ENCODE measurements around the gene PRRX2. TPM values are rescaled to one million over a fixed set of nuclear protein-coding genes. Genes with fewer than 3 reads are reported as not detected.
"Not testable (repeated sequence)": the region's sequence is repeated elsewhere in the genome, so short reads cannot be mapped to it uniquely, and the experiment has no call there.

The PRRX2 gene
- total RNA-seq, 2 experiments from 2014 or later = 0.58 to 0.86 TPM

DNA sequence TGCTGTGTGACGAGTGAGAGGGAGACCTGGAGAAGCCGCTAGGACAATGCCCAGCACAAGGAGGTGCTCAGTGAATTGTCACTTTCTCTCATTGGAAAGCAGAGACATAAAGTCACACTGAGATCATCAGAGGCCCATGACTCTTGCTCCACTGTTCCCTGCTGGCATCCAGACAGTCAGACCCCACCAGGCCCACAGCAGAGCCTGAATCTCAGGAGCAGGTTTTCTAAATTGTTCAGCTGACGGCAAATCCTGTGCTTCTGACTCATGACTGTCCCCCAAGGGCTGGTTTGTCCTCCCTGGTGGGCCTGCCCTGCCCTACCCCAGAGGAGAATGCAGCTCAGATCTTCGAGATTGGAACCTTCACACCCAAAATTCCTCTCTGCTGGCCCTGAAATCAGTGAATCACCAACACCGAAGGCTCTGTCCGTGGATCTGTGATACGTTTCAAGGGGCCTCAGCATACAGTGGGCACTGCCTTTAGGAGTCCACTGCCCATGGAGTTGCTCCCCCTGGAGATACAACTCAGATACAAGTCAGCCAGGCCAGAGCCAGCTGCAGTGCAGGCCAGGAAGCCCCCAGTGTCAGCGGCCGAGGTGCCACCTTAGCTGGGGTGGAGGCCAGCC is 84.7 kb downstream of the PRRX2 start:
- ChIA-PET POLR2A (no interaction called here), CTCF (interaction anchor here (1.0 to 2.8 kb wide), 3 partner anchors 13 to 41 kb away, joined by 3 to 18 read pairs (median 7); no protein-coding TSS in a partner anchor)
- Mint-ChIP-seq H3K27me3 (peaks cover 4% of the 10 kb centered on the region), H3K36me3 (no peaks in the 10 kb centered on the region), H3K4me3 (no peak overlapping the region), H3K4me1 (ENCODE audit: low read depth) (peaks cover 9% of the 10 kb centered on the region), H3K27ac (no peak overlapping the region), H3K9me3 (no peaks in the 10 kb centered on the region)
- intact Hi-C loops (cut with micrococcal nuclease) = no loop called here
- no peak for DNase-seq

DNA sequence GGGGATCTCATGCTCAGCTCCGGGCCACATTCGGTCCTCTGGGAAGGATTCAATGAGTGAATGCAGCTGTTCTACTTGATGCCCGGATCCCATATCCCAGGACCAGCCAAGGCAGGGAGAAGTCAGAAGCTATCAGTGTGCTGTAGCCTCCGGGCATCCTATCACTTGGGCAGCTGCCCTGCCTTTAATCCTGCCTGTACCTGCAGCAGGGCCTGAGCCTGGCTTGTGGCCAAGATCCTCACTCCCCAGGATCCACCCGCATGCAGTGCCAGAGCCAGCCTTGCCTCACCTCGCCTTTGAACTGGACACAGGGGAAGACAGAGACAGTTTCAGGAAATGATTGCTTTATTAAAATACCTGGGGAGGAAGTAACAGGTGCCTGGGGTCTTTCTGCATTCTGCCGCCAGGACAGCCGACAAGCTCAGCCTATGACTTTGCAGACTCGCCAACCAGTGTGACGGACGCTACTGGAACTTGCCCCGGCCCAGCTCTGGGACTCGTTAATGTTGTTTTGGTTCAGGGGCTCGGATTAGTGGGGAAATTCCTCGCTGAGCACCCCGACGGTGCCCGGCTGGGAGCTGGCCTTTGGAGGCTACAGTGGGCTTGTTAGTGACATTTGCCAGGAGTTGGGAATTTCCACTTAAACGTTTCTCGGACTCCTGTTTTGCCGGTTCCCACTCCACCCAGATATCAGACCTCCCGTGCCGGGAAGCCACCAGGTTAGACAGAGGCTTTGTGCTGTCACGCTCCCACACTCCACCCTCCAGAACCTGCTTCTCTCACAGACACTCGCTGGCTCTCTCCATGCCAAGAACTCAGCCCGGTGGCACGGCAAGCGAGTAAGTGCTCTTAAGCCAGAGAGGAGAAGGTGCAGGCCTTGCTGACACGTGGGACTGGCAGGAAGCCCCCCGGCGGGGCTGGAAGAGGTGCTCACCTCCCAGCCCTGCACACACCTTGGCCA is 86.7 kb downstream of the PRRX2 start:
- CTCF ChIA-PET = interaction anchor here (1.8 kb wide), 2 partner anchors 25 to 32 kb away, joined by 5 to 7 read pairs; no protein-coding TSS in a partner anchor
- H3K4me3 Mint-ChIP-seq = no peak overlapping the region

DNA sequence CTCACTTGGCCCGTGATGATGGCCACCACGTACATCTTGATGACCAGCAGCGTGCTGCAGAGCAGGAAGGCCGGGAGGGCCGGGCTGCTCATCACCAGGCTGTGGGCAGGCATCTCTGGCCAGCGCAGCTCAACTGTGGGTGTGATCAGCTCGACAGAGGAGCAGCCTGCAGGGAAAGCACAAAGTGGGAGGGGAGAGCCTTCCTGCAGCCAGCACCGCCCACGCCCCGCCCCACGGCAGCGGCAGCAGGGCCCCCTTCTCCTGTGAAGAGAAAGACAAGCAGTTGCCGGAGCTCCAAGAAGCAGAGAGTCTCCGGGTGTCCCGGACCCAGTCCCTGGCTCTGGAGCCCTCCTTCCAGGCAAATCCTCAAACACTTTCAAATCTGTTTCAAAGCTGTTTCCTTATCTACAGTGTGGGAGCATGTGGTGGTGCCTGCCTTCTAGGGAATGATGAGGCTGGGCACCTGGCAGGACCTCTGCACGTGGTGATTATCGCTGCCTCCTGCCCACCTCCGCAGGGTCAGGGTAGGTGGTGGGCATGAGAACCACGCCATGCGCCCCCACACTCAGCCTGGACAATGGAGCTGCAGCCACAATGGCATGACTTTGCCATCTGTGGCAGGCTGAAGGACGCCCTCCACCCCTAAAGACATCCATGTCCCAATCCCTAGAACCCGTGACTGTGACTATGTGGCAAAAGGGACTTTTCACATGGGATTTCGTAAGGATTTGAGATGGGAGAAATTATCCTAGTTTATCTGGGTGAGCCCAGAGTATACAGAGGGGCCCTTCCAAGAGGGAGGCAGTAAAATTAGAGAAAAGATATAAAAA is 87.7 kb downstream of the PRRX2 start, which contains the start of gene PTGES:
PTGES (minus strand) TSS at position 143 of the 830 bp plus-strand sequence; CDS start at position 113, 30 bp downstream.
- intact Hi-C loops (cut with micrococcal nuclease) = no loop called here

More for the DNA sequence above, 86.7 kb downstream of the PRRX2 start:
- intact Hi-C loops (cut with micrococcal nuclease) = no loop called here
- Mint-ChIP-seq H3K27ac (no peak overlapping the region), H3K4me1 (ENCODE audit: low read depth) (peaks cover 12% of the 10 kb centered on the region), H3K9me3 (no peaks in the 10 kb centered on the region), H3K27me3 (peaks cover 4% of the 10 kb centered on the region), H3K36me3 (no peaks in the 10 kb centered on the region)
- POLR2A ChIA-PET = no interaction called here
- no peak for DNase-seq

DNA sequence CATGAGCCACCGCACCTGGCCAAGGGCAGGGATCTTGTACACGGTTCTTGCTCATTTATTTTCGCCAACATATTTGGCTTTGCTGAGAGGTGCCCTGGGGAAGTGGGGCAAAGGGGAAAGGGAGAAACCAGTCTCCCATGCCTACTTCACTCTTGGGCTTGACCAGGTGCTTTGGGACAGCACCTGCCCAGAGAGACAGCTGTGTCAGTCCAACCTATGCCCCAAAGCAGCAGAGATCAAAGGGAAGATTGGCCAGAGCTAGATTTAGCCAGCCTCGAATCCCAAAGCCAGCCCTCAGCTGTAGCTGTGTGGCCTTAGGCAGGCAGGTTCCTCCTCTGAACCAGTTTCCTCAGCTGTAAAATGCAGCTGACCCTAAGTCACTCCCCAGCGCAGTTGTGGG is 89.7 kb downstream of the PRRX2 start:
- intact Hi-C loops (cut with micrococcal nuclease) = no loop called here
- no peak overlapping the region for H3K4me3 Mint-ChIP-seq
- POLR2A ChIA-PET = no interaction called here

More for the DNA sequence above, 87.7 kb downstream of the PRRX2 start, which contains the start of gene PTGES:
- ChIA-PET CTCF (interaction anchor here (1.5 to 1.8 kb wide), 3 partner anchors 16 to 31 kb away, joined by 5 to 7 read pairs (median 6); no protein-coding TSS in a partner anchor), POLR2A (no interaction called here)
- Mint-ChIP-seq H3K27me3 (peaks cover 6% of the 10 kb centered on the region), H3K9me3 (no peaks in the 10 kb centered on the region), H3K36me3 (no peaks in the 10 kb centered on the region), H3K4me3 (no peak within 1 kb of the TSS), H3K4me1 (ENCODE audit: low read depth) (peaks cover 15% of the 10 kb centered on the region), H3K27ac (no peak within 1 kb of the TSS)
- peak; percentile 56 for DNase-seq

DNA sequence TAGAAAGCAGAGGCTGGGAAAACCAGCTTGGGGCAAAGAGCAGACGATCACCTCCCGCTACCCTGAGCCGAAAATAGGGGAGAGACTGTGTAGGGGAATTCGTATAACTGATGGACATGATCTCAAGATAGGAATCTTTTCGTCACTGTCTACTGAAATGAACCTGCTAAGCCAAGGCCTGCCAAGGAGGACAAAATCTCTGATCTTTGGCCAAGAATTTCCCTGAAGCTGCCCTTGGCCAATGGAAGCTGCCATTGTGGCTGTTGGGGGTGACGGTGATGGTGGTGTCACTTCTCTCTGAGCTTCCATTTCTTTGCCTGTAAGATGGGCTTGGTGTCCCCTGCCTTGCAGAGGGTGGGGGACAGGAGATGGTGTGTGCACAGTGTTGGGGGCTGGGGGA is 90.7 kb downstream of the PRRX2 start:
- Mint-ChIP-seq H3K9me3 (no peaks in the 10 kb centered on the region), H3K36me3 (no peaks in the 10 kb centered on the region), H3K27me3 (peaks cover 7% of the 10 kb centered on the region), H3K4me1 (ENCODE audit: low read depth) (peaks cover 14% of the 10 kb centered on the region), H3K4me3 (no peak overlapping the region), H3K27ac (no peak overlapping the region)
- ChIA-PET CTCF (interaction anchor here (1.4 to 1.9 kb wide), 2 partner anchors 18 to 30 kb away, joined by 5 to 8 read pairs; no protein-coding TSS in a partner anchor), POLR2A (no interaction called here)
- DNase-seq = no peak
- intact Hi-C loops (cut with micrococcal nuclease) = no loop called here

More for the DNA sequence above, 89.7 kb downstream of the PRRX2 start:
- Mint-ChIP-seq H3K4me1 (ENCODE audit: low read depth) (peaks cover 14% of the 10 kb centered on the region), H3K9me3 (no peaks in the 10 kb centered on the region), H3K27ac (no peak overlapping the region), H3K36me3 (no peaks in the 10 kb centered on the region), H3K27me3 (peaks cover 7% of the 10 kb centered on the region)
- CTCF ChIA-PET = interaction anchor here (1.4 to 1.9 kb wide), 2 partner anchors 17 to 29 kb away, joined by 5 to 8 read pairs; no protein-coding TSS in a partner anchor
- no peak for DNase-seq

DNA sequence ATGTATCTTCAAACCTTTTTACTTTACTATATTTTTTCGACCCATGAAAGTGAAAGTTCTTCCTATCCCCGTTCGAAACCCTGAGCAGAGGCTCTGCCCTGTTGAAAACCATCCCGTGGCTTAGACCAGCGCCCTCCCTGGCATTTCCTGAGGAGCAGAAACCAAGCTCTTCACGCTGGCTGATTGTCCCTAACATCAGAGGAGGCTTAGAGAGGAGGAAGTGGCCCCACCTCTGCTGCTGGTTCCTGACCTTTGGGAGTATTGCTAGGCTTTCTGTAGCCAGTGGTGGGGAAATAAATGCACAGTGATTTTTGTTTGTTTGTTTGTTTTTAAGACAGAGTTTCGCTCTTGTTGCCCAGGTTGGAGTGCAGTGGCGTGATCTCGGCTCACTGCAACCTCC is 91.6 kb downstream of the PRRX2 start:
- CTCF ChIA-PET = no interaction called here
- POLR2A ChIA-PET = no interaction called here
- H3K27ac Mint-ChIP-seq = no peak overlapping the region
- H3K36me3 Mint-ChIP-seq = no peaks in the 10 kb centered on the region
- H3K27me3 Mint-ChIP-seq = peaks cover 7% of the 10 kb centered on the region
- no peaks in the 10 kb centered on the region for H3K9me3 Mint-ChIP-seq
- no peak for DNase-seq
- intact Hi-C loops (cut with micrococcal nuclease) = no loop called here
- peaks cover 14% of the 10 kb centered on the region for H3K4me1 Mint-ChIP-seq (ENCODE audit: low read depth)
- no peak overlapping the region for H3K4me3 Mint-ChIP-seq

DNA sequence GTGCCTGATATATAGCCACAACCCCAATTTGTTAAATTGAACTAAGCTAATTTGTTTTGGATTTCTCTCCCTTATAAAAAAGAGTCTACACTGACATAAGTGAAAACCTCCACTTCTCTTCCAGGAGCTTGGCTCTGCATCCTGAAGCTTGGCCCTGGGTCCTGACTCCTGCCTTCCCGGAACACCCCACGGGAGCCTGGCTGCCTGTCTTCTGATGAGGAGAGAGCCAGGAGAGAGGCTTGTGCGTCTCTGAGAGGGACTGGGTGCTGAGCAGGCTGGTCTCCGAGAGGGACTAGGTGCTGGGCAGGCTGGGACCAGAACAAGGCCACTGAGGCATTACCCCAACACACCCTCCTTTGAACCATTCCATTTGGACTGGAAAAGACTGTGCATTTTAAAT is 93.9 kb downstream of the PRRX2 start:
- Mint-ChIP-seq H3K9me3 (no peaks in the 10 kb centered on the region), H3K27me3 (peaks cover 3% of the 10 kb centered on the region), H3K27ac (no peak overlapping the region), H3K4me3 (no peak overlapping the region), H3K36me3 (no peaks in the 10 kb centered on the region), H3K4me1 (ENCODE audit: low read depth) (peaks cover 7% of the 10 kb centered on the region)
- intact Hi-C loops (cut with micrococcal nuclease) = no loop called here
- CTCF ChIA-PET = interaction anchor here (0.9 to 2.0 kb wide), 4 partner anchors 22 to 1289 kb away, joined by 3 to 8 read pairs (median 4); no protein-coding TSS in a partner anchor
- POLR2A ChIA-PET = no interaction called here
- no peak for DNase-seq

DNA sequence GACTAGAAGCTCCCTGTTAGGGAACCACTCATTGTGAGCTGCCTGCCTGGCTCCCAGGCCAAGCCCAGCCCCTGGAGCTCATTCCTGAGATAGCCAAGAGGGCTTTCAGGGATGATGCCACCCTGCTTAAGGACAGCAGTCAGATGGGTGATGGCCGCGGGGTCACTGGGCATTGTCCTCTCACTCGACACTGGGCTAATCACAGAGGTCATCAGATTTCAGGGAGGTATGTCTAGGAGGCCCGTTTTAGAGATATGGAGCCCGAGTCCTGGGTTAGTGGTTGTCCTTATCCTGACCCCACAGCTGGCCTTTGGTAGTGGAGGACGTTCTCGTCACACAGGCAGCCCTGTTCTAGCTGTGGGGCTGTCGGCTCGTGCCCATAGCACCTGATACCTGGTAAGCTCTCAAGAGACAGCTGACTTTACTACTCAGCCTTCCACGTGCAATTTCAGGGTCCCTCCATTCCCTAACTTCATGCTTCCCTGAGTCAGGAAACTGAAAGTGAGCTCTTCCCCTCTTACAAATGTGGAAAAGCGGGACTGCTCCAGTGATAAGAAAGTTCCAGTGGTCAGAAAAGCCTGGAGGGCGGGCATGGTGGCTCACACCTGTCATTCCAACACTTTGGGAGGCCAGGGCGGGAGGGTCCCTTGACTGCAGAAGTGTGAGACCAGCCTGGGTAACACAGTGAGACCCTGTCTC is 94.5 kb downstream of the PRRX2 start:
- Mint-ChIP-seq H3K9me3 (no peaks in the 10 kb centered on the region), H3K36me3 (no peaks in the 10 kb centered on the region), H3K4me1 (ENCODE audit: low read depth) (peaks cover 7% of the 10 kb centered on the region), H3K27ac (no peak overlapping the region), H3K4me3 (no peak overlapping the region), H3K27me3 (peaks cover 3% of the 10 kb centered on the region)
- intact Hi-C loops (cut with micrococcal nuclease) = no loop called here
- DNase-seq = no peak
- ChIA-PET POLR2A (no interaction called here), CTCF (interaction anchor here (0.9 to 2.0 kb wide), 4 partner anchors 21 to 1289 kb away, joined by 3 to 8 read pairs (median 4); no protein-coding TSS in a partner anchor)

DNA sequence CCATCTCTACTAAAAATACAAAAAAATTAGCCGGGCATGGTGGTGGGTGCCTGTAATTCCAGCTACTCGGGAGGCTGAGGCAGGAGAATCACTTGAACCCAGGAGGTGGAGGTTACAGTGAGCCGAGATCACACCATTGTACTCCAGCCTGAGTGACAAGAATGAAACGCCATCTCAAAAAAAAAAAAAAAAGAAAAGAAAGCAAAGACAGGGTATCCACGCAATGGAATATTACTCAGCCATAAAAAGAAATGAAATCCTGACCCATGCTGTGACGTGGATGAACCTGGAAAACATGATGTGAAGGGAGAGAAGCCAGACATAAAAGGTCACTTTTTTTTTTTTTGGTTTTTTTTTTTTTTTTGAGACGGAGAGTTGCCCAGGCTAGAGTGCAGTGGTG is 95.3 kb downstream of the PRRX2 start:
- CTCF ChIA-PET = interaction anchor here (1.2 to 2.0 kb wide), 3 partner anchors 23 to 35 kb away, joined by 4 to 8 read pairs (median 4); no protein-coding TSS in a partner anchor
- intact Hi-C loops (cut with micrococcal nuclease); H3K27me3 Mint-ChIP-seq; H3K4me3 Mint-ChIP-seq; POLR2A ChIA-PET; H3K4me1 Mint-ChIP-seq (ENCODE audit: low read depth); H3K36me3 Mint-ChIP-seq; H3K9me3 Mint-ChIP-seq; DNase-seq; H3K27ac Mint-ChIP-seq: not testable (repeated sequence)

DNA sequence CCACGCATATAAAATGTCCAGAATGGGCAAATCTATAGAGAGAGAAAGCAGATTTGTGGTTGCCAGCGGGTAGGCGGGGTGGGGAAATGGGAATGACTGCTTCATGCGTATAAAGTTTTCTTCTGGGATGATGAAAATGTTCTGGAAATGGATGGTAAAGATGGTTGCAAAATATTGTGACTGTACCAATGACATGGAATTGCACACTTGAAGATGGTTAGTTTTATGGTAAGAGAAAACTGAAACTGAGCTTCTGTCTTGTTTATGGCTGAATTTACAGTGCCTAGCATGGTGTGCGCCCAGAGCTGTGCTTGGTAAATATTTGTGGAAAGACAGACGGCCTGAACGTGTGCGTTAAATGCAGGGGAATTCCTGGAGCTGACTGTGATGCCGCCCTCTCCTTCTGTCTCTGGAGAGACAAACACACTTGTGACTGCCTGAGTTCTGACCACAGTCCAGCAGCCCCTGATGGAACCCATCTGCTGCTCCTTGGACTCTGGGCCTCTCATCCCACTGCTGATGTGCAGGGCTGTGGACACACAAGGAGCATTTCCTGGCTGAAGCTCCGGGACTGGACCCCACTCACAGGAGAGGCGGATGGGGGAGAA is 96.0 kb downstream of the PRRX2 start:
- ChIA-PET CTCF (interaction anchor here (1.3 to 2.0 kb wide), 2 partner anchors 24 to 35 kb away, joined by 4 to 8 read pairs; no protein-coding TSS in a partner anchor), POLR2A (no interaction called here)
- DNase-seq = no peak
- intact Hi-C loops (cut with micrococcal nuclease) = no loop called here
- Mint-ChIP-seq H3K9me3 (no peaks in the 10 kb centered on the region), H3K4me1 (ENCODE audit: low read depth) (peaks cover 7% of the 10 kb centered on the region), H3K27ac (no peak overlapping the region), H3K36me3 (no peaks in the 10 kb centered on the region), H3K4me3 (no peak overlapping the region), H3K27me3 (peaks cover 3% of the 10 kb centered on the region)
